ENCODE data around the gene PRICKLE3.
A peak's percentile ranks its signal among the peaks of the same experiment; 100 is the strongest.
"Not testable (repeated sequence)": the region's sequence is repeated elsewhere in the genome, so short reads cannot be mapped to it uniquely, and the experiment has no call there.

PRICKLE3 gene

DNA sequence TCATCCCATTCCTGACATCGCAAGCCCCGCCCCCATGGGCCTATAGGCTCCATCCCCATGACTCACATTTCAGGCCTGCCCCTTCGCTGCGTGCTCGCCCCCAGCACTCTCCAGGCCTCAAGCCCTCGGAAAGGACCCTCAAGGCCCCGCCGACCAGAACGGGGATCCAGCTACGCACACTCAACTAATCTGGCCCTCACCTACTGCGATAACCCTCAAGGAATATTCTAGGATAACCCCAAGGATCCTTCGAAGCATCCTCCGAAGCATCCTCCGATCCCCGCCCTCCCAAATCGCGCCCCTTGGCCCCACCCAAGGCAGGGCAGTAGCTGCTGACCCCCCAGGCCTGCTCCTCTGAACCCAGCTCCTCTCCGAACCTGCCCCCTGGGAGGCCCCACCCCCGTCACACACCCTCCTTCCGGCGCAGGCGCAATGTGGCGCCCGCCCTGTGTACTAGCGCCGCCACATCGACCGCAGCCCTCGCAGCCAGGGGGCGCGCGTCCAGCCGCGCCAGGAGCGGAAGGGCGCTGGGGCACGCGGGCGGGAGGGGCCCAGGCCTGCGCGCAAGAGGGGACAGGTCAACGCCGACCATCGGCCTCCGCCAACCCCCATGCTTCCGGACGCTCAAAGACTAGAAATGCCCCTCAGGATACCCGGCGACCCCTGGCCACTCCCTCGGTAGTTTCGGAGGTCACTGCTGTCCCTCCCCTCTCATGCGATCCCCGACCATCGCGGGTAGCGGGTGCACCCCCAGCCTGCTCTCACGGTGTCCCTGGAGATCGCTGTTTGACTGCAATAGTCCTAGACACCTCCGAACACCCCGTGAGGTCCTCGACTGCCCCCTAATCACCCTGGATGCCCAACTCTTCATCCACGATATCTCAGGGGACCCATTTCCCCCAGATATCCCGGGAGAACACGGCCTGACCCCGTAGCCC lies 30.0 kb downstream of the PRICKLE3 start:
- peak; percentile 93 for DNase-seq

DNA sequence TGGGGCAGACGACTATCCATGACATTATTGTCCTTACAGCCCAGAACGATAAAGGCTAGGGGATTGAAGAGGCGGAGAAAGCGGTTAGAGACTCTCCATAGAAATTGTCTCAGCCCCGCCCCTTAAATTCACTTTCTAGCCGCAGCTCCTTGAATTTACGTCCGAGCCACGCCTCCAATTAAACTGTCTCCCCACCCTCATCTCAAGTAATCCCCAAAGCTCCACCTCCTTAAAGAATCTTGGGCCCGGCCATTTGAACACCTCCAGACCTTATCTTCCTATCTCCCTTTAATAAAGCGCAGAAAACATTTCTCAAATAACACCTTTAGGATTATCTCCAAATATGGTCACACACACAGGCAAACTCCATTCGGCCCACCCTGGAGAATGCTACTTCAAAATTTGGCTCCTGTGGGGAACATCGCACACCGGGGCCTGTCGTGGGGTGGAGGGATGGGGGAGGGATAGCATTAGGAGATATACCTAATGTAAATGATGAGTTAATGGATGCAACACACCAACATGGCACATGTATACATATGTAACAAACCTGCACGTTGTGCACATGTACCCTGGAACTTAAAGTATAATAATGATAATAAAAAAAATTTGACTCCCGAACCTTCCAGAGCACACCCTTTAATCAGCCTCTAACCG lies 30.8 kb downstream of the PRICKLE3 start:
- no peak for DNase-seq

DNA sequence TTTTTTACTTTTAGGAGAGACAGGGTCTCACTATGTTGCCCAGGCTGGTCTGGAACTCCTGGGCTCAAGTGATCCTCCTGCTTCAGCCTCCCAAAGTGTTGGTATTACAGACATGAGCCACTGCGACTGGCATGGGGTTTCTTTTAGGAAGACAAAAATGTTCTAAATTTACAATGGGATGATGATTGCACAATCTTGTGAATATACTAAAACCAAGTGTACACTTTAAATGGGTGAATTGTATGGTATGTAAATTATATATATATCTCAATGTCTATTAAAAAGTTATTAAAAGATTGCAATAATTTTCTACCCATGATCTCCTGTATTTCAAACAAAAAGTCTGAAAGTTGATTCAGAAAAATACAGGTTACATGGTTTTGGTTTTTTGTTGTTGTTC lies 32.7 kb downstream of the PRICKLE3 start:
- DNase-seq: no peak

DNA sequence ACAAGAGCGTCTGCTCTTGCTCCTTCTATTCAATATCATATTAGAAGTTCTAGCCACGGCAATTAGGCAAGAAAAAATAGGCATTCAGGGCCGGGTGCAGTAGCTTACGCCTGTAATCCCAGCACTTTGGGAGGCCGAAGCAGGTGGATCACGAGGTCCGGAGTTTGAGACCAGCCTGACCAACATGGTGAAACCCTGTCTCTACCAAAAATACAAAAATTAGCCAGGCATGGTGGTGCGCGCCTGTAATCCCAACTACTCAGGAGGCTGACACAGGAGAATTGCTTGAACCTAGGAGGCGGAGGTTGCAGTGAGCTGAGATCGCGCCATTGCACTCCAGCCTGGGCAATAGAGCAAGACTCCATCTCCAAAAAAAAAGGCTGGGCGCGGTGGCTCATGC lies 36.9 kb downstream of the PRICKLE3 start:
- DNase-seq: not testable (repeated sequence)

DNA sequence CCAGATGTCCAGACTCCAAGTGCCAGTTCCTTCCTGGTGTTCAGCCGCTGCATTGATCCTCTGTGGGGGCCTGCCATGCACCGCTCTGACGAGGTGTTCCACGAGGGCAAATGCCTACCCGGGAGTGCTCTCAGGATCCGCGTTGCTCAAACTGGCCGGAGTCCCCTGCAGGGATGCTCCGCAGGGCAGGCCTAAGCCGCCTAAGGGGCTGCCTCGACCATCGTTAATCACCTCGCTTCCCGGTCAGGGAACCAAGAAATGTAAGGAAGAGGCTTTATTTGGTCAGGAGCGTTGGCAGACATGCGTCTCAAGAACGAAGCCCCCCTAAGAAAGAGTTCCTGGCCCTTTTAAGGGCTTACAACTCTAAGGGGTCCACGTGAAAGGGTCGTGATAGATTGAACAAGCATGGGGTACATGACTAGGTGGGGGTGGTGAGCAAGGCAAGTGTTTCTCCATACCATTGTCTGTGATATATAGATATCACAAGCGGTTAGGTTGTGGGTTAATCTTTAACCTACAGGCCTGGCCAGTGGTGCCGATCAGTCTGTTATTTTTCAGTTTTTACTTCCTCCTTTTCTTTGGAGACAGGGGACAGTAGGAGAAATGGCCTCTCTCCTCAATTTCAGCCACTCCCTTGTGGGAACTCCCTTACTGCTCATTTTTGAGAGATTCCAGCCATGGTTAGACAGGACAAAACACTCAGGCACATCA lies 37.6 kb downstream of the PRICKLE3 start:
- not testable (repeated sequence) for DNase-seq

DNA sequence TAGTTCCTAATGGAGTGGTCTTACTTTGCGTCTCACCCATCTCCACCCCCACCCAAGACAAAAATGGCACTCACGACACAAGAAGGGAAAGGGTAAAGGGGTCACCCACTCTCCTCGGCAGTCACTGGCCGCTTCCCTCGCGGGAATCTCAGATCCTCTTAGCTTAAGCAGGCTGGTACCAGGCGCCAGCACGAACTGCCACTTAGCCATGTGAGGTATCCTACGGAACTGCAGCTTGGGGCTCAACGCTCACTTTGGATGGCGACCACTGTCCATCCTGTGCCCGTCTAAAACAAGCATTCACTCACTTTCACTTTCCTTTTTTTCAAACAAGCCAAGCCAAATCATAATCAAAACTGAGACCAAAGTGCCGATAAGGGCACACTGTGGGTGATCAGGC lies 38.2 kb downstream of the PRICKLE3 start:
- no peak for DNase-seq

DNA sequence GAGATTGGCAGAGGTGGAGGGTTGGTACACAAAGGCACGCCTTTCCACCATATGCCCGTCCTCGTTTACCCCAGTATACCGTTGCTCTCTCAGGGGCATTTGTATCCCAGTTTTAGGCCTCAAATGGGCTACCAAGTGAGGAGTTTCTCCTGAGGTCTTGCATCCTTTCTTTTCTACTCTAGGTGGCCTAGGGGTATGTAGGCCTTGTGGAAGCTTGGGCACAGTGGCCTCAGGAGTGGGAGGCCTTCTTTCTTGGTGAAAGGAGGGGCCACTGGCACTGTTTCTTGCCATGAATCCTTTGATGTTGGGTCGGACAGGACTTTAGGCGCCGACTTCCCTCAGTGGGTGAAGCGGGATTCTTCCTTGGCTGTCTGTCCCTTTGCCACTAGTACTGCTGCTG lies 38.9 kb downstream of the PRICKLE3 start:
- DNase-seq: no peak

DNA sequence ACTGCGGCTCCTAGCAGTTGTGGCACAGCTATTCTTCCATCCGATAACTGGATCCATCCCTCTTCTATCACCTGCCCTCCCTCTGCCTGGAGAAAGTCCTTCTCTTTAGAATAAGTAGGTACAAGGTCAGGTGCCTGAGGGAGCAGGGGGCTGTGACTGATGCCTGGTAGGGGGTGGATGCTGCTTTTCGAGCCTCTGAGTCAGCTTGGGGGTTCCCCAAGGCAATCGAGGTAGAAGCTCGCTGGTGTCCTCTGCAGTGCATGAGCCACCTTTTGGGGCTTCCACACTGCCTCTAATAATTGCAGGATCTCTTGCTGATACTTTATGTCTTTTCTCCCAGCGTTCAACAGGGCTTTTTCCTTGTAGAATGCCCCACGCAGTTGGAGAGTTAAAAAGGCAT lies 43.0 kb downstream of the PRICKLE3 start:
- DNase-seq: not testable (repeated sequence)

DNA sequence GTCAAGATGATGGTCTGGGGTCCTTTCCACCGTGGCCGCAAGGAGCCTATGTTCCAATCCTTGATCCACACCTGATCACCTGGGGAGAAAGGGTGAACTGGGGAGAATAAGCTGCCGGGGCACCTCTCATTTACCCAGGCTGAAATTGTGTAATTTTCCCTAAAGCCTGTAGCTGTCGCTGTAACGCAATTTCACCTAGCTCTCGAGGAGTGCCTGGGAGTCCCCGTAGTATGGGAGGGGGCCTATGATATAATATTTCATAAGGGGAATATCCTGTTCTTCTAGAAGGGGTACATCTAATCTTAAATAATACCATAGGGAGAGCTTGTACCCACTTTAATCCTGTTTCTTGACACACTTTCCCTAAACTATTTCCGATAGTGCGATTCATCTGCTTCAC lies 43.9 kb downstream of the PRICKLE3 start:
- DNase-seq: not testable (repeated sequence)

DNA sequence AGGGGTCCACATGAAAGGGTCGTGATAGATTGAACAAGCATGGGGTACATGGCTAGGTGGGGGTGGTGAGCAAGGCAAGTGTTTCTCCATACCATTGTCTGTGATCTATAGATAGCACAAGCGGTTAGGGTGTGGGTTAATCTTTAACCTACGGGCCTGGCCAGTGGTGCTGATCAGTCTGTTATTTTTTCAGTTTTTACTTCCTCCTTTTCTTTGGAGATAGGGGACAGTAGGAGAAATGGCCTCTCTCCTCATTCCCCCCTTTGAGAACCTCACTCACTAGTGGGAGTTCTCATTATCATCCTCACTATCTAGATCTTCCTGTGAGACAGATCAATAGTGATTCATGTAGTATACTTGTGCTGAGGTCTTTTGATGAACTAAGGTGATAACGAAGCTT lies 46.5 kb downstream of the PRICKLE3 start:
- no peak for DNase-seq

DNA sequence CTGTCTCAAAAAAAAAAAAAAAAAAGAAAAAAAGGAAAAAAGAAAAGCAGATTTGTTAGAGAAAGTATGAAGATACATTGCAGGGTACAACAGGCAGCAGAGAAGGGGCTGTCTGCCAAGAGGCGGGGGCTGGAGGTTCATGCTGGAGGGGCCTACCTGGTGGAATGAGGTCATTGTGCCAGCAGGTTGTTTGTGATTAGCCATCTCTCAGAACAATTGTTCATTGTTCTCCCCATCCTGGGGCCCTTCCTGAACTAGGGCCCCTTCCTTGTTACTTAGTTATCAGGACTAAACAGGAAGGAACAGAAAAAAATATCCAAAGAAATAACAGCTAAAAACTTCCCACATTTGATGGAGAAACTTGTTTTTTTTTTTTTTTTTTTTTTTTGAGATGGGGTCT lies 48.7 kb downstream of the PRICKLE3 start:
- no peak for DNase-seq

DNA sequence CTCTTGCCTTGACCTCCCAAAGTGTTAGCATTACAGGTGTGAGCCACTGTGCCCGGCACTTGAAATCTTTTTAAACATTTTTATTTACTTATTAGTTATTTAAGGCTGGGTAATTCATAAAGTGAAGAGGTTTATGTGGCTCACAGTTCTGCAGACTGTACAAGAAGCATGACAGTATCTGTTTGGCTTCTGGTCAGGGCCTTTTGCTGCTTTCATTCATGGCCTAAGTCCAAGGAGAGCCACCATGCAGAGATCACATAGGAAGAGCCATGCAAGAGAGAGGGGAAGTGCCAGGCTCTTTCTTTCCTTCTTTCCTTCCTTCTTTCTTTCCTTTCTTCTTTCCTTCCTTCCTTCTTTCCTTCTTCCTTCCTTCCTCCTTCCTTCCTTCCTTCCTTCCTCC lies 52.4 kb downstream of the PRICKLE3 start:
- DNase-seq: no peak

DNA sequence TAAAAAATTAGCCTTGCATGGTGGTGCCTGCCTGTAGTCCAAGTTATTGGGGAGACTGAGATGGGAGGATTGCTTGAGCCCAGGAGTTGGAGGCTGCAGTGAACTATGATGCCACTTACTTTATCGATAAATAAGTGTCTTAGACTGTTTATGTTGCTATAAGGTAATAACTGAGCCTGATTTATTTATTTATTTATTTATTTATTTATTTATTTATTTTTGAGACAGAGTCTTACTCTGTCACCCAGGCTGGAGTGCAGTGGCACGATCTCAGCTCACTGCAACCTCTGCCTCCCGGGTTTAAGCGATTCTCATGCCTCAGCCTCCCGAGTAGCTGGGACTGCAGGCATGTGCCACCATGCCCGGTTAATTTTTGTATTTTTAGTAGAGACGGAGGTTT lies 53.9 kb downstream of the PRICKLE3 start:
- DNase-seq: not testable (repeated sequence)

DNA sequence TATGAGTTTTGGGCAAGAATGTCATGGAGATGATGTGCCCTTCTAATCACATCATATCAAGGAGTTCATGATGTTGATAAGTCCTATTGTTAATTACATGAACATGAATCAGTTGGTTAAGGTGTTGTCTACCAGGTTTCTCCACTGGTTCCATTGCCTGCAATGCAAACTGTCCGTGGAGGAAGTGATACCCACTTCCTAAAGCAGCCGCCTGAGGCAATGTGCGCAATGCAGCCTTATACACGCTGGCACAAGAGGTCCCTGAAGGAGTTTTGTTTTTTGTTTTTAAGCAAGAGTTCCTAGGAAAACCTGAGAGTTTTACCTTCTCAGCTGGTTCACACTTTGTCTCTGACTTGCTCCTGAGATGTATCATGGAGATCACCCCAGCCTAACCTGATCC lies 56.7 kb downstream of the PRICKLE3 start:
- DNase-seq: no peak

DNA sequence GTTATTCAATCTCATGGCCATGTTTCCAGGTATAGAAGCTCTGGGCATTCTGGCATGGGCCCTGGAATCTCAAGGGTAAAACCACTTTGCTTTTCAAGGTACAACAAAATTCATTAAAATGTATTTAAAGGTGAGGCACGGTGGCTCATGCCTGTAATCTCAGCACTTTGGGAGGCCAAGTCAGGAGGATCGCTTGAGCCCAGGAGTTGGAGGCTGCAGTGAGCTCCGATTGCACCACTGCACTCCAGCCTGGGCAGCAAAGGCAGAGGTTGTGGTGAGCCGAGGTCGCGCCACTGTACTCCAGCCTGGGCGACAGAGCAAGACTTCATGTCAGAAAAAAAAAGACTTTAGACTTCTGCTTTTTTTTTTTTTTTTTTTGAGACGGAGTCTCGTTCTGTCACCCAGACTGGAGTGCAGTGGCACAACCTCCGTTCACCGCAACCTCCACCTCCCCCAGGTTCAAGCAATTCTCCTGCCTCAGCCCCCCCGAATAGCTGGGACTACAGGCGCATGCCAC lies 58.4 kb downstream of the PRICKLE3 start:
- not testable (repeated sequence) for DNase-seq

Measured in femur (tissue), 1 donor.